Endothelial cell of umbilical vein (primary cell): ENCODE measurements around the gene PLXNB2. TPM values are rescaled to one million over a fixed set of nuclear protein-coding genes. Genes with fewer than 3 reads are reported as not detected.

Experiments used
- BruUV-seq: library from RNA; stranded (reverse); fragments of 400-500 nt; replicated peaks from 2 replicates; lab custom pipeline; 2021; lab: Mats Ljungman, UMichigan
- CTCF ChIA-PET: fragments of 300-600, 350-600 bp; sonication (Branson Sonifier 250); formaldehyde crosslinking; loops from one replicate; lab custom pipeline; 2021; ENCODE audit warnings: antibody characterized with exemption, inconsistent platforms; lab: Charles Lee
- POLR2A ChIA-PET: fragments of 300-600, 350-600 bp; sonication (Branson Sonifier 250); formaldehyde crosslinking; loops from one replicate; lab custom pipeline; 2021; ENCODE audit warnings: antibody characterized with exemption, inconsistent platforms; lab: Charles Lee
- DNase-seq: peaks from one replicate; pipeline ENCODE4 v3.0.0-alpha.2; 2011; ENCODE audit warnings: low read depth, low spot score
- FAIRE-seq: peaks from 2 replicates; lab custom pipeline; 2011; peaks lifted over from hg19 to GRCh38; lab: Jason Lieb, UNC
- H2AFZ ChIP-seq: 2 replicates; pipeline ENCODE4 v1.6.0; 2012; ENCODE audit warnings: low read depth, low read length, control low read depth, inconsistent platforms
- H3K27ac ChIP-seq: 2 replicates; pipeline ENCODE4 v1.5.1; 2011; ENCODE audit warnings: low read depth, mild to moderate bottlenecking, control low read depth, low read length, moderate library complexity; ENCODE audit not compliant: insufficient read depth
- H3K27me3 ChIP-seq, 2 experiments: 2 replicates each; pipeline versions ENCODE4 v1.6.0 to v1.6.1; 2011; ENCODE audit warnings: low read length in 2 of 2, mixed read lengths in 1 of 2; ENCODE audit not compliant: control insufficient read depth in 2 of 2, insufficient read depth in 2 of 2
- H3K36me3 ChIP-seq, 2 experiments: 2 replicates in 1 of 2; 3 replicates in 1 of 2; pipeline ENCODE4 v1.5.1; 2011; ENCODE audit warnings: low read length in 2 of 2, mild to moderate bottlenecking in 1 of 2, moderate library complexity in 1 of 2; ENCODE audit not compliant: control insufficient read depth in 2 of 2, insufficient read depth in 2 of 2; ENCODE audit errors: extremely low read depth in 1 of 2
- H3K4me1 ChIP-seq: 3 replicates; pipeline ENCODE4 v1.5.1; 2011; ENCODE audit warnings: mild to moderate bottlenecking, low read length; ENCODE audit not compliant: control insufficient read depth, insufficient read depth; ENCODE audit errors: extremely low read depth
- H3K4me2 ChIP-seq: 2 replicates; pipeline ENCODE4 v1.6.1; 2011; ENCODE audit warnings: low read length, control low read depth, mixed read lengths; ENCODE audit not compliant: insufficient read depth
- H3K4me3 ChIP-seq, 3 experiments: fragments of 200-600 bp in 1 of 3; sonication (generic), shearing (Covaris generic) in 1 of 3; replicated peaks in 1 of 3; 2 replicates each; pipeline ENCODE4 v1.5.1; 2011 to 2016; ENCODE audit warnings: control low read depth in 3 of 3, low read length in 3 of 3, mild to moderate bottlenecking in 2 of 3, inconsistent platforms in 1 of 3, low read depth in 1 of 3, moderate library complexity in 1 of 3; ENCODE audit not compliant: insufficient read depth in 1 of 3
- H3K79me2 ChIP-seq: 2 replicates; pipeline ENCODE4 v1.6.0; 2012; ENCODE audit warnings: low read length, inconsistent platforms; ENCODE audit not compliant: control insufficient read depth, insufficient read depth
- H3K9ac ChIP-seq: replicated peaks from 2 replicates; pipeline ENCODE3; 2011; ENCODE audit warnings: low read length, control low read depth; ENCODE audit not compliant: insufficient read depth; ENCODE audit errors: extremely low read depth
- H3K9me1 ChIP-seq: replicated peaks from 3 replicates; pipeline ENCODE4 v1.6.0; 2011; ENCODE audit warnings: mild to moderate bottlenecking, low read length; ENCODE audit not compliant: control insufficient read depth, insufficient read depth; ENCODE audit errors: extremely low read depth
- H3K9me3 ChIP-seq: replicated peaks from 2 replicates; pipeline ENCODE4 v1.5.1; 2012; ENCODE audit warnings: low read length, inconsistent platforms; ENCODE audit not compliant: control insufficient read depth, insufficient read depth
- H4K20me1 ChIP-seq: replicated peaks from 2 replicates; pipeline ENCODE3; 2011; ENCODE audit warnings: mild to moderate bottlenecking, low read length; ENCODE audit not compliant: control insufficient read depth, insufficient read depth; ENCODE audit errors: extremely low read depth
- CTCF ChIP-seq, 2 donors: IDR thresholded peaks; 1 replicate in 1 of 2; 2 replicates in 1 of 2; pipeline ENCODE4 v1.5.1; 2011; ENCODE audit warnings: low read length in 2 of 2, mild to moderate bottlenecking in 2 of 2, moderate library complexity in 2 of 2, control low read depth in 1 of 2, inconsistent platforms in 1 of 2, low read depth in 1 of 2; ENCODE audit not compliant: insufficient read depth in 1 of 2; ENCODE audit errors: extremely low read depth in 1 of 2
- EZH2 ChIP-seq: IDR thresholded peaks from 2 replicates; pipeline ENCODE4 v1.6.1; 2012; ENCODE audit warnings: borderline replicate concordance, low read depth, mild to moderate bottlenecking, moderate library complexity, low read length, inconsistent platforms; ENCODE audit not compliant: severe bottlenecking
- FOS ChIP-seq: IDR thresholded peaks from 2 replicates; pipeline ENCODE4 v1.6.1; 2011; ENCODE audit warnings: mild to moderate bottlenecking, low read length, moderate library complexity, borderline replicate concordance; ENCODE audit not compliant: insufficient read depth
- GATA2 ChIP-seq: IDR thresholded peaks from 2 replicates; pipeline ENCODE4 v1.7.0; 2011; ENCODE audit warnings: low read depth, mild to moderate bottlenecking, moderate library complexity, mixed read lengths, low read length; ENCODE audit not compliant: insufficient read length, insufficient read depth
- JUN ChIP-seq: IDR thresholded peaks from 2 replicates; pipeline ENCODE4 v1.6.1; 2011; ENCODE audit warnings: borderline replicate concordance, low read depth; ENCODE audit not compliant: insufficient read length, insufficient read depth
- MYC ChIP-seq: IDR thresholded peaks from one replicate; pipeline ENCODE4 v1.6.1; 2011; ENCODE audit warnings: mild to moderate bottlenecking, low read depth, low read length
- POLR2A ChIP-seq: IDR thresholded peaks from 2 replicates; pipeline ENCODE4 v1.6.1; 2012; ENCODE audit warnings: low read depth, mild to moderate bottlenecking, control low read depth, low read length
- POLR2AphosphoS5 ChIP-seq: IDR thresholded peaks from 2 replicates; pipeline ENCODE4 v1.6.1; 2012; ENCODE audit warnings: low read depth, mild to moderate bottlenecking, control low read depth, low read length, moderate library complexity; ENCODE audit not compliant: insufficient read depth
- dilution Hi-C: fragments of 300-500 bp; cut with MboI; formaldehyde crosslinking; loops from one replicate; pipeline ENCODE4 v1.15.0; 2019; ENCODE audit warnings: low sequenced_read_pairs; ENCODE audit not compliant: extremely low pct_ligation_motif_present
- intact Hi-C: fragments of 100-400 bp; cut with micrococcal nuclease; formaldehyde crosslinking; loops from one replicate; pipeline ENCODE4 v1.10.0; 2022
- polyA plus RNA-seq, 4 experiments: library from polyadenylated mRNA; depleted of rRNA in 3 of 4; stranded (reverse) in 3 of 4; unstranded in 1 of 4; fragments of >200 nt; gene quantifications; 2 replicates each; pipeline versions ENCODE4 v1.2.1 to v1.2.3, GENCODE V29; 2011 to 2012; ENCODE audit warnings: missing spikeins in 1 of 4
- total RNA-seq: library from RNA; stranded (reverse); gene quantifications from 2 replicates; pipeline ENCODE4 v1.2.3, GENCODE V29; 2021
- TF ChIP-seq, protein P1 (sequence below): IDR thresholded peaks from 2 replicates; pipeline ENCODE4 v1.6.1; 2011; ENCODE audit not compliant: insufficient read depth, insufficient read length

Gene PLXNB2
- total and polyA plus RNA-seq, 2 donors (not counting 3 experiments of a cell fraction or from before 2014, with no cell fraction given) = 82.3 to 139 TPM

DNA sequence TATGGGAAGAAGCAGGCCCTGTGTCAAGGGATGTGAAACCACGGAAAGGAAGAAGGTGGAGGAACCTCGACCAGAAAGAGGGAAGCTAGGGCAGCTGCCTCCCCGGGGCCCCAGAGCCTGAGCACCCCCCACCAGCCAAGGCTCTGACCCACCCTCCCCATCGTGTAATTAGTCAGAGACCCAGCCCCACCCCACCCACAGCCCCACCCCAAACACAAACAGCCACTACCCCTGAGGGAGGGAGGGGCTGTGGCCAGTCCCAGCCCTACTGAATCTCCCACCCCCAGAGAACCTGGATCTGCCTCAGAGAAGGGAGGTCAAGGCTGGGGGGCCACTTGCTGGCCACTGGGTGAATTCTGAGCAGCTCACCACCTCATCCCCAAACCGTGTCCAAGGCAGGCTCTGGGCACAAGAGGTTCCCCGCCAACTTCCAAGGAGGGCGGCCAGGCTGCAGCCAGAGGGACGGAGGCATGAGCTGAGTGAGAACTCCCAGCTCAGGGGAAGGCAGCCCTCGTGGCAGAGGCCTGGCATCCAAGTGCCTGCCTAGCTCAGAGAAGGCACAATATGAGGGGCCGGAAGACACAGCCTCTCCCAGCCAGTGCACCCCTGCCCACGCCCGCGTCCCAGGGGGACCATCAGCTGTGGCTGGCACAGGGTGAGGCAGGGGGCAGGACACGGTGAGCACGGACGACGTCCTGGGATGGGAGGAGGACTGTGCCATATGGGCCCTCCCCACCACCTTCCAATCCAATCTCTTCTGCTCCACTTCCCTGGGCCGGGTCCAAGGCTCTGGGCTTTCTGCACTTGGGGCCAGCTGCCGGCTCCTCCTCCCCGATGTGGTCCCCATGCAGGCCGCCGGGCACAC is 2.7 kb downstream of the PLXNB2 start:
- no peak for TF ChIP-seq JUN
- TF ChIP-seq EZH2 = no peak
- no peak for TF ChIP-seq POLR2A
- TF ChIP-seq FOS = no peak
- no peak for TF ChIP-seq MYC
- no peak for TF ChIP-seq POLR2AphosphoS5
- TF ChIP-seq, protein P1, sequence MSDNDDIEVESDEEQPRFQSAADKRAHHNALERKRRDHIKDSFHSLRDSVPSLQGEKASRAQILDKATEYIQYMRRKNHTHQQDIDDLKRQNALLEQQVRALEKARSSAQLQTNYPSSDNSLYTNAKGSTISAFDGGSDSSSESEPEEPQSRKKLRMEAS = no peak
- TF ChIP-seq CTCF (IDR thresholded peaks at IDR 0.05; ENCODE audit: extremely low read depth in 1 of 2, insufficient read depth in 1 of 2, low read depth in 1 of 2, low read length in 2 of 2) = no peak
- TF ChIP-seq GATA2 = no peak
- dilution Hi-C loops (no loop called here), intact Hi-C loops (loop anchor here (5.0 kb wide), 1 partner anchor 38 kb away; the partner anchor contains the start of gene PPP6R2)
- peaks cover 0 to 6% of the 10 kb centered on the region in 2 experiments for H3K36me3 ChIP-seq
- POLR2A ChIA-PET = interaction anchor here (0.9 kb wide), 1 partner anchor 11 kb away, joined by 4 read pairs; no protein-coding TSS in a partner anchor
- no TSS peak for BruUV-seq
- H2AFZ ChIP-seq = no peak overlapping the region
- DNase-seq (no peak), FAIRE-seq (no peak)
- H3K79me2 ChIP-seq = peaks cover 68% of the 10 kb centered on the region
- H3K9me3 ChIP-seq = no peaks in the 10 kb centered on the region
- CTCF ChIA-PET = interaction anchor here (1.0 to 3.6 kb wide), 6 partner anchors 11 to 37 kb away, joined by 3 to 26 read pairs (median 10); no protein-coding TSS in a partner anchor
- H4K20me1 ChIP-seq = no peaks in the 10 kb centered on the region
- no peak overlapping the region for H3K4me2 ChIP-seq
- peaks cover 33% of the 10 kb centered on the region for H3K4me1 ChIP-seq
- H3K4me3 ChIP-seq = peak overlapping the region in 1 of 3 experiments; percentile 95
- peak overlapping the region; percentile 79 for H3K27ac ChIP-seq
- H3K27me3 ChIP-seq = no peaks in the 10 kb centered on the region
- no peak overlapping the region for H3K9ac ChIP-seq
- no peaks in the 10 kb centered on the region for H3K9me1 ChIP-seq
